Endothelial cell (in vitro differentiated cells): ENCODE measurements around the gene GPM6B. TPM values are rescaled to one million over a fixed set of nuclear protein-coding genes. Genes with fewer than 3 reads are reported as not detected.

Experiments used
- DNase-seq: peaks from one replicate; pipeline ENCODE4 v3.0.0; 2021; ENCODE audit warnings: low spot score
- H3K27ac Mint-ChIP-seq: one replicate; pipeline ENCODE4 v1.8.0; 2021; ENCODE audit warnings: mixed read lengths, inconsistent platforms; ENCODE audit not compliant: unreplicated experiment
- H3K27me3 Mint-ChIP-seq: one replicate; pipeline ENCODE4 v1.8.0; 2021; ENCODE audit warnings: mild to moderate bottlenecking, moderate library complexity, mixed read lengths, inconsistent platforms; ENCODE audit not compliant: unreplicated experiment
- H3K36me3 Mint-ChIP-seq: one replicate; pipeline ENCODE4 v1.8.0; 2021; ENCODE audit warnings: mild to moderate bottlenecking, low read depth, mixed read lengths, inconsistent platforms; ENCODE audit not compliant: unreplicated experiment
- H3K4me1 Mint-ChIP-seq: one replicate; pipeline ENCODE4 v1.8.0; 2021; ENCODE audit warnings: mild to moderate bottlenecking, mixed read lengths, inconsistent platforms; ENCODE audit not compliant: unreplicated experiment
- H3K4me3 Mint-ChIP-seq: one replicate; pipeline ENCODE4 v1.8.0; 2021; ENCODE audit warnings: mild to moderate bottlenecking, mixed read lengths, inconsistent platforms; ENCODE audit not compliant: unreplicated experiment
- H3K9me3 Mint-ChIP-seq: one replicate; pipeline ENCODE4 v1.8.0; 2021; ENCODE audit warnings: mixed read lengths, inconsistent platforms; ENCODE audit not compliant: unreplicated experiment
- total RNA-seq: library from RNA; stranded (reverse); fragmentation: NEBNext Ultra II Directional; extraction: Animal tissue kit (Norgen Biotek cat#: 25700); gene quantifications from one replicate; pipeline ENCODE4 v1.2.1, GENCODE V29; 2021; ENCODE audit not compliant: unreplicated experiment
- TF ChIP-seq, protein P1 (sequence below): fragments of 200-600 bp; sonication (generic); IDR thresholded peaks from one replicate; pipeline ENCODE4 v1.5.0; 2021; ENCODE audit warnings: antibody characterized with exemption; ENCODE audit not compliant: unreplicated experiment

Gene GPM6B
- total RNA-seq, 1 donor from 2014 or later: 18.8 TPM

GRCh38 chrX:13798184-13798583 lies 18.7 kb downstream of the GPM6B start:
- Mint-ChIP-seq H3K9me3 (no peaks in the 10 kb centered on the region), H3K36me3 (no peaks in the 10 kb centered on the region), H3K27ac (no peak overlapping the region), H3K4me1 (no peaks in the 10 kb centered on the region), H3K27me3 (no peaks in the 10 kb centered on the region), H3K4me3 (no peak overlapping the region)
- TF ChIP-seq, protein P1, sequence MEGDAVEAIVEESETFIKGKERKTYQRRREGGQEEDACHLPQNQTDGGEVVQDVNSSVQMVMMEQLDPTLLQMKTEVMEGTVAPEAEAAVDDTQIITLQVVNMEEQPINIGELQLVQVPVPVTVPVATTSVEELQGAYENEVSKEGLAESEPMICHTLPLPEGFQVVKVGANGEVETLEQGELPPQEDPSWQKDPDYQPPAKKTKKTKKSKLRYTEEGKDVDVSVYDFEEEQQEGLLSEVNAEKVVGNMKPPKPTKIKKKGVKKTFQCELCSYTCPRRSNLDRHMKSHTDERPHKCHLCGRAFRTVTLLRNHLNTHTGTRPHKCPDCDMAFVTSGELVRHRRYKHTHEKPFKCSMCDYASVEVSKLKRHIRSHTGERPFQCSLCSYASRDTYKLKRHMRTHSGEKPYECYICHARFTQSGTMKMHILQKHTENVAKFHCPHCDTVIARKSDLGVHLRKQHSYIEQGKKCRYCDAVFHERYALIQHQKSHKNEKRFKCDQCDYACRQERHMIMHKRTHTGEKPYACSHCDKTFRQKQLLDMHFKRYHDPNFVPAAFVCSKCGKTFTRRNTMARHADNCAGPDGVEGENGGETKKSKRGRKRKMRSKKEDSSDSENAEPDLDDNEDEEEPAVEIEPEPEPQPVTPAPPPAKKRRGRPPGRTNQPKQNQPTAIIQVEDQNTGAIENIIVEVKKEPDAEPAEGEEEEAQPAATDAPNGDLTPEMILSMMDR: no peak
- no peak for DNase-seq

DNA sequence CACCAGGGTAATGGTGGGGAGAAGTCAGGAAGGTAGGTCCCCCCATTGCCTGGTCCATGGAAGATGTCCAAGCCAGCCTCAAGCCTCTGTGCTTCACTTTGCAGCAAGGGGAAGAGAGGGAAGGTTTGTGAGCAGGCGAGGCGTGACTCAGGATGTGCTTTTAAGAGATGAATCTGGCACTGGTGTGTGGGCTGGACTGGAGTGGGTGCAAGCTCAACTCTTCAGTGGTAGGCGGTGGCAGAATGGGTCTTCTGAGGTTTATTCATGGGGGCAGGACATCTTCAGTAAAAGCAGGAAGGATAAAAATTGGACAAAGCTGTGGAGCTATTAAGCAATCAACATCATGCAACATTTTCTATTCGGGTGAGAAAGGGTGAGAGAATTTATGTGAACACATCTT lies 19.4 kb downstream of the GPM6B start:
- TF ChIP-seq, protein P1: no peak
- DNase-seq: no peak
- H3K4me1 Mint-ChIP-seq: no peaks in the 10 kb centered on the region
- no peak overlapping the region for H3K27ac Mint-ChIP-seq
- no peaks in the 10 kb centered on the region for H3K36me3 Mint-ChIP-seq
- no peaks in the 10 kb centered on the region for H3K27me3 Mint-ChIP-seq
- no peaks in the 10 kb centered on the region for H3K9me3 Mint-ChIP-seq
- no peak overlapping the region for H3K4me3 Mint-ChIP-seq

GRCh38 chrX:13794417-13794816 lies 22.5 kb downstream of the GPM6B start:
- Mint-ChIP-seq H3K4me3 (no peak overlapping the region), H3K27ac (no peak overlapping the region), H3K27me3 (no peaks in the 10 kb centered on the region), H3K4me1 (no peaks in the 10 kb centered on the region), H3K9me3 (no peaks in the 10 kb centered on the region), H3K36me3 (no peaks in the 10 kb centered on the region)
- TF ChIP-seq, protein P1: no peak
- DNase-seq: no peak

GRCh38 chrX:13793897-13794296 lies 23.0 kb downstream of the GPM6B start:
- TF ChIP-seq, protein P1: no peak

GRCh38 chrX:13791559-13791958 lies 25.3 kb downstream of the GPM6B start:
- TF ChIP-seq, protein P1: no peak
- Mint-ChIP-seq H3K9me3 (no peaks in the 10 kb centered on the region), H3K27ac (no peak overlapping the region), H3K4me1 (no peaks in the 10 kb centered on the region), H3K36me3 (no peaks in the 10 kb centered on the region), H3K27me3 (no peaks in the 10 kb centered on the region), H3K4me3 (no peak overlapping the region)
- DNase-seq: no peak

More at GRCh38 chrX:13793897-13794296, 23.0 kb downstream of the GPM6B start:
- DNase-seq: no peak
- Mint-ChIP-seq H3K4me1 (no peaks in the 10 kb centered on the region), H3K4me3 (no peak overlapping the region), H3K27me3 (no peaks in the 10 kb centered on the region), H3K9me3 (no peaks in the 10 kb centered on the region), H3K36me3 (no peaks in the 10 kb centered on the region), H3K27ac (no peak overlapping the region)
